Cortex of kidney (tissue), 1 donor: ENCODE results near the gene PPP1R26.
"Not testable (repeated sequence)": the region's sequence is repeated elsewhere in the genome, so short reads cannot be mapped to it uniquely, and the experiment has no call there.

Source experiments
- DNase-seq: peaks from one replicate; lab custom pipeline; 2025; lab: John Stamatoyannopoulos, UW

The PPP1R26 gene

DNA sequence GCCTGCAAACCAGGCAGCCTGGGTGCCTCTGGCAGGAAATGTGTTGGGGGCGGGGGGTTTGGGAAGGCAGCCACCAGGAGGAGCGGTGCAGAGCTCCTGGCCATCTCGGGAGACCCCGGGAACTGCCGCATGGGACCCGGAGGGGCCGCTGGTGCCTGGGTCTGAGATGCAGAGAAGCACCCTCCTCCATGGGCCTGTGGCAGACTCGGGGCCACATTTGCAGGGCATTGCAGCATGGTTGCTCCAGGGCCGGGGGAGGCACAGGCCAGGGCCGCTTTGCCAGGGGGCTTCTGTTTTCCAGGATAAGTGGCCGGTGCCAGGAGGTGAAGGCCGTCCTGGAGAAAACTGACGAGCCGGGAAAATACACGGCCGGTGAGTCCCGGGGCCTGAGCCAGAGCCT lies 43.3 kb downstream of the PPP1R26 start:
- no peak for DNase-seq

DNA sequence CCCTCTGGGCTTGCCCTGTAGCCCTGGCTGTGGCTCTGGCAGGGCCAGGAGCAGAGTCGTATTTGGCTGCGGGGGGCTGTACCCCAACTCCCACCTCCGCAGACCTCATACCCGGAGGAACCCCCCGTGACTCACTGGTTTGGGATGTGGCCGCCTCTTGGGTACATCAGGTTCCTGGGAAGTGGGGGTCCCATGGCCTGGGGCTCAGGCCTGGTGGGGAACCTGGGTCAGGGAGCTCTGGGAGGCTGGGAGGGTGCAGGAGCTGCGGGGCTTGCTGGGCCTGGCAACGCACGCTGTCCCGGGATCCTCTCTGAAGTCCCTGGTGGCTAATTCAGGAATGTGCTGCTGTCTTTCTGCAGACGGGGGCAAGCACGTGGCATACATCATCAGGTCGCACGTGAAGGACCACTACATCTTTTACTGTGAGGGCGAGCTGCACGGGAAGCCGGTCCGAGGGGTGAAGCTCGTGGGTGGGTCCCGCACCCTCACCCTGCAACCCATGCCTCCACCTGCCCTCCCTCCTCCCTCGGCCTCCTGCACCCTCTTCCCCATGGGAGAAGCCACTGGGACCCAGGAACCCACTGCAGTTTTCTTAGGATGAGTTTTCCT lies 44.0 kb downstream of the PPP1R26 start:
- no peak for DNase-seq

DNA sequence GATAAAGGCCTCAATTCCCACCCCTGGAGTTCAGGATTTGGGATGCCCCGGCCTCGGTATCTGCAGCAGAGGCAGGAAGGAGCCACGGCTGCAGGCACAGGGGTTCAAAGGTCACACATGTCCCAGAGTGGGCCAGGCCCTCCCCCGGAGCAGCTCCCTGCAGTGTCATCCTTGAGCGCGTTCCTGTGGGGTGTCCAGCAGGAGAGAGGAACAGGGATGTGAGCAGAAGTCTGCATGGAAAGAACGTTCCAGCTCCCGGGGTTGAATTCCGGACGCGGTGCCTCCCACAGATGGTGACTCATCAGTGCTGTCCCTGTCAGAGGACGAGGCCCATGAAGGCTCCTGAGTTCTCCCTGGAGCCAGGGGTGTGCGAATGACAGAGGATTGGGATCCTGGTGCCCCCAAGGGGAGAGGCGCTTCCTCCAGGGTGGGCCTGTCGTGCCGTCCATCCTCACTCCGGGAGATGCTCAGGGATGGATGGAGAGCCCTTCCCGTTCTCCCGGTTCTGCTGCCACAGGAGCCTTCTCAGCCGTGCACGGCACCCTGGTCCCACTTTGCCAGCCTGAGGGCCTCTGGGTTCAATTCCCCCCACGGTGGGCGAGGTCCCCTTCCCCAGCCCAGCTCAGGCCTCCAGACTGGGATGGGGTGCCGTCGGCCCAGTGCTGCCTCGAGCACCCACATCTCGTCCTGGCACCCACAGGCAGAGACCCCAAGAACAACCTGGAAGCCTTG lies 44.7 kb downstream of the PPP1R26 start:
- no peak for DNase-seq

DNA sequence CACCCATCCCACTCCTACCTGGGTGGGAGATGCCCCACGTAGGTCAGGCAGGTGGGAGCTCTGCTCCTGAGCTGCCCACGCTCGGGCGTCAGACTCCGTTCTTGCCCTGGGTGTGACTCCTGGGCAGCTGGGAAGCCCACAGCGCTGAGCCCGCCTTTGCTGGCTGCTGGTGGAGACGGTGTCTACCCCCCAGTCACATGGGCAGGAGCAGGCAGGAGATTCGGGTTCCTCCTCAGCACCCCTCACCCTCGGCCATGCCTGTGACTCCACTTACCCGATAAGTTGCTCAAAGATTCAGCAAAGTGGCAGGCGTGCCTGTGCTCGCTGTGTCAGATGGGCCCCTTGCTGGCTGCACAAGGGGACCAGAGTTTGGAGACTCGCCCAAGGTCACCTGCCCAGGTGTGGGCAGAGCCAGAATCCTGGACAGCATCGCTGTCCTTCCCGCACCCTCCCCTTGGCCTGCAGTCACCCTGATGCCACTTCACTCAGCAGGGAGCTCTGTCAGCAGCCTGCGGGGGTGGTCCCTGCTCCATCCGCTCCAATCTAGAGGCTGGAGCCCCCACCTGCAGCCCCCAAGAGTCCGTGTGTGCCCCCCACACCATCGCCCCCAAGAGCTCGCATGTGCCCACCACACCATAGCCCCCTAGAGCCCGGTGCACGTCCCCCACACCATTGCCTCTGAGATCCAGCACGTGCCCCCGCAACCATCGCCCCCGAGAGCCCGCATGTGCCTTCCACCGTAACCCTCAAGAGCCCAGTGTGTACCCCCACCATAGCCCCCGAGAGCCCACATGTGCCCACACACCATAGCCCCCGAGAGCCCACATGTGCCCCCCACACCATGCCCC lies 45.9 kb downstream of the PPP1R26 start:
- no peak for DNase-seq

DNA sequence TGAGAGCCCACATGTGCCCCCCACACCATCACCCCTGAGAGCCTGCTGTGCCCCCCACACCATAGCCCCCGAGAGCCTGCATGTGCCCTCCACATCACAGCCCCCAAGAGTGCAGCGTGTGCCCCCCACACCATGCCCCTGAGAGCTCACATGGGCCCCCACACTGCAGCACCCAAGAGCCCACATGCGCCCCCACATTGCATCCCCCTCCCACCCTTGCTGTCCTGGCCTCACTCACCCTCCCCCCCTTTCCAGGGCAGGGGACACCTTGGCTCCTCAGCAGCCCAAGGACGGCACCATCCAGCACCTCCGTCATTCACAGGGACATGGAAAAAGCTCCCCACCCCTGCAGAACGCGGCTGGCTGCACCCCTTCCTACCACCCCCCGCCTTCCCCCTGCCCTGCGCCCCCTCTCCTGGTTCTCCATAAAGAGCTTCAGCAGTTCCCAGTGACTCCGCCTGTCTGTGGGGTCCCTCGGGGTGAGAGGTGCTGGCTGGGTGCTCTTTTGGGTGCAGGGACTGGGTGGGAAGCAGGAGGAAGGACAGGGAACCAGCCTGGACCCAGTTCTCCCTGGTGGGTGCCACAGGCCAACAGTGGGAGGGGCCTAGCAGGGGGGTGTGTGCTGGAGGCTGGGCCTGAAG lies 46.6 kb downstream of the PPP1R26 start:
- no peak for DNase-seq

DNA sequence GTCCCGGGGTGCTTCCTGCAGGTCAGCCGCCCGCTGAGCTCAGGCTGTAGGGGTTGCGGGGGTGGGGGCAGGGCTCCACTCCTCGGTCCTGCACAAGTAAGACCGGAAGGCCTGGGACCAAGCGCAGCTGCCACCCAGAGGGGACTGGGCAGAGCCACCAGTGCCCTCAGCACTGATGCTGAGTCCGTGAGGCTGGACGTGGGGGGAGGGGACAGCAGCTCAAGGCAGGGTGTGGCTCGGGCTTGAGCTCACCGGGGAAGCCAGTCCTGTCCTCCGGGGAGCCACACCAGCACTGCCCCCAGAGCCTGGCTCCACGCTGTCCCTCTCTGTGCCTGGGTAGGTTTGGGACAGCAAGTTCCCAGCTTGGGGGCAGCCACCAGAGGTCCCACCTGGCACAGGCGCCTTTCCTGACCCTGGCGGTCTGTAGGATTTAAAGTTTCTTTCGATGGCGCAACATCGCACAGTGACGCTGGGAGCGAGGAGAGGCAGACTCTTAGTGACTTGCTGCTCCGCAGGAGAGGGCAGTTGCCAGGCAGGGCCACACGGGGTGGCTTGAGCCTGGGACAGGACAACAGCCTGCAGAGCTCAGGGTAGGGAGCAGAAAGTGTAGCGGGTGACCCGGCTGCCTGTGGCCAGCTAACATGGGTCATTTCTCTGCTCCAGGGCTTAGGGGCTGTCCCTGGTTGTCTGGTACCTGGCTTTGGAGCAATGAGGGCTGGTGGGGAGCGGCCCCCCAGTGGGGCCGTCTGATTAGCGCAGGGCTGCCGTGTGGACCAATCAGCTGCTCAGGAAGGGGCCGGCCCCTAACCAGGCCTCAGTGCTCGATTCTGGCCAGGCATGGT lies 47.4 kb downstream of the PPP1R26 start:
- no peak for DNase-seq

DNA sequence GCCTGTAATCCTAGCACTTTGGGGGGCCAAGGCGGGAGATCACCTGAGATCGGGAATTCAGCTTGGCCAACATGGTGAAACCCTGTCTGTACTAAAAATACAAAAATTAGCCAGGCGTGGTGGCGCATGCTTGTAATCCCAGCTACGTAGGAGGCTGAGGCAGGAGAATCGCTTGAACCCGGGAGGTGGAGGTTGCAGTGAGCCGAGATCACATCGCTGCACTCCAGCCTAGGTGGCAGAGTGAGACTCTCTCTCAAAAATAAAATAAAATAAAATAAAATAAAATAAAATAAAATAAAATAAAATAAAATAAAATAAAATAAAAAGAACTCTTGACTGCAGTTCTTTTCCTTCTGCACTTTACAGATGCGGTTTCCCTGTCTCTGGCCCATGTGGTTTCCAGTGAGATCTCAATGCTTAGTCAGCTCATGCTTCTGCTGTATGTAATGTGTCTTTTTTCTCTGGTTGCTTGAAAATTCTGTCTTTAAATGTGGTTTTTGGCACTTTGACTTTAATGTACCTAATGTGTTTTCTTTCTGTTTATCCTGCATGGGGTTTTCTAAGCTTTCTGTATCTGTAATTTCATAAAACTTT lies 49.4 kb downstream of the PPP1R26 start:
- DNase-seq = not testable (repeated sequence)

DNA sequence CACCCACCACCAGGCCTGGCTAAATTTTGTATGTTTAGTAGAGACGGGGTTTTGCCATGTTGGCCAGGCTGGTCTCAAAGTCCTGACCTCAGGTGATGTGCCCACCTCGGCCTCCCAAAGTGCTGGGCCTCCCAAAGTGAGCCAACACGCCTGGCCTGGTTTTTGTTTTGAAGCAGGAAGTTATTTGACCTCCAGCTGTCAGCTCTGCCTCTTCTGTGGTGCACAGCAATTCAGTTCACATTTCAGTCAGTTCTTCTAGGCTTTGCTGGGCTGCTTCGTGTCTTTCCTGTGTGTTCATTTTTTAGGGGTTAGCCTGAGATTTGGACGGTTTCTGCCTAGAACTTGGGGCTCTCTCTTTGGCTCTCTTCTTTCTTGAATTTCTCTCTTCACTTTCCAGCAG lies 50.6 kb downstream of the PPP1R26 start:
- DNase-seq = no peak

DNA sequence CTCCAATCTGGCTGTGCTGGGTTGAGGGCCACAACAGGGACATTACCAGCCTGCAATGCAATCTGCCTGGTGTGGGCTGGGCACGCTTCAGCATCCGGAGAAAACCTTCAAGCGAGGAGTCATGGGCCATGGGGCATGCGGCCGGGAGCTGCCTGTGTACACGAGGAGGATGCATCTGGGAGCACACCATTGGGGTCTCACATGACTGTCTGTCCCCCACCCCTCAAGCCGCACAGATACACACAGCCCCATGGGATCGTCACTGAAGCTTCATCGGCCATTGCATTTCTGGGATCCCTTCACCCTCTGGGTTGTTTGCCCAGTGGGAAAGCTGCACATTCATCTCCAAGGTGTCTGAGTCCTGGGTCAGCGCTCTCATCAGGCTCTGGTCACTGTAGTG lies 51.5 kb downstream of the PPP1R26 start:
- DNase-seq = no peak

DNA sequence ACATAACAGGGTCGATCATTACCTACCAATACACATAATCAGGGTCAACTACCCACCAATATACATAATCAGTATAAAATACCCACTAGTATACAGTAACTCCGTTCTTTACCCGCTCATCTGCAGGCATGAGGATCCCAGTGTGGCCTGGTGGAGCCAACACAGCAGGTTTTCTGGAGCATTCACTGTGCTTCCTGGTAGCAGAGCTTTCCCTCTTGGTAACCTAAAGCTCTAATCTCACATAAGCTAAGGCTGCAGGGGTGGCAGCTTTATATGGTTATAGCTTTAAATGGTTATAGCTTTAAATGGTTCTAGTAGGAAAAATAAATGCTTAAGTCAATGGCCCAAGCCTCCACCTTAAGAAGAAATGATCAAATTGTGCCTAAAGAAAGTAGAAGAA lies 53.5 kb downstream of the PPP1R26 start:
- DNase-seq = no peak

DNA sequence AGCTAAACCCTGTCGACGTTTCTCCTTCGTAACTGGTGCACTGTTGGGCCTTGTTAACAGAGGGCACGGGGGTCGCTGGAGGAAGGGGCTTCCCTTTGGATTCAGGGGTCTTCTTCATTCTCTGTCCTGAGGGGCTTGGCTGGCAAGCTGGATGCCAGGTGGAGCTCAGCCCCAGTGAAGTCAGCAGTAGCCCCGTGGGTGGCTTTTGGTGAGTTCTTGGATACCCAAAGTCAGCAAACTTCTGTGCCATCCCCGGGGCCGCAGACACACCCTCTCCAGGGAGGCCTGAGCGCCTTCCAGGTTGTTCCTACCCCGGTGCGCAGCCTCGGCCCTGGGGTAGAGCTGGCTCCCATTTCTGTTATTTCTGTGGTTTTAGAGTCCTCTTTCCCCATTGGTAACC lies 54.1 kb downstream of the PPP1R26 start:
- DNase-seq = no peak

DNA sequence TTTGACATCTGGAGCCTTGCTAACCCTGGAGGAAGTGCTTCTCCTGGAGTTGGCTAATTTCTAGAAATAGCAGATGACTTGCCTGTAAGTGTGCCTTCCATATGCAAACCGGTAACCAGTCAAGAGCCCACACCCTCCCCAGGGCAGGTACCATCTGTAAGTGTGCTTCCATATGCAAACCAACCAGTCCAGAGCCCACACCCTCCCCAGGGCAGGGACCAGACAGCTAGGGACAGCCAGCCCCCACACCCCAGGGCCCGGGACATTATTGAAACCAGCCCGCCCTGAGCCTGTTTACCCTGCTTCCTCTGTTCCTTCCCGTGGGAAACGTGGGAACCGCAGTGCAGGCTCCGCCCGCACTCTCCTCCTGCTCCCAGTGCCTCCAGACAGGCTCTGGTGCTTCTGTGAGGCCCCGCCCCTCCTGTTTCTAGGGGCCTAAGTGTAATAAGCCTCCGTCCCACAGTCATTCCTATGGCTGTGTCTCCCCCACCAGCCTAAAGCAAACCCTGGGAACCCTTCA lies 54.7 kb downstream of the PPP1R26 start:
- not testable (repeated sequence) for DNase-seq

DNA sequence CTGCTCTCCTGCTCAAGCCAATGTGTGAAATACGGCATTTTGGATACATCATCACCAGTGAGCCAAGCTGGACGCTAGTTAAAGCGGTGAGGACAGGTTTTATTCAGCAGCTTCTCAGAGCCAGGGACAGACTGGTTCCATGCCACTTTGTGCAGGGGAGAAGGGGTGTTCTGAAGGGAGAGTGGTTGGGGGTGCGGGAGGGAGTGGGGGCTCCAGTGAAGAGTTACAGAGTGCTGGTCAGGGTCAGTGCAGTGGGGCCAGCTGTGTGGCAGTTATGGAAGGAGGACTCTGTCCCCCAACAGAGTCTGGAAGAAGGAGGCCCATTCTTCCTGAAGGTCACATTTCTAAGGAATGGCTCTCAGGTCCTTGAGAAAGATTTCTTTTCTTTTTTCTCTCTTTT lies 55.2 kb downstream of the PPP1R26 start:
- DNase-seq = not testable (repeated sequence)

DNA sequence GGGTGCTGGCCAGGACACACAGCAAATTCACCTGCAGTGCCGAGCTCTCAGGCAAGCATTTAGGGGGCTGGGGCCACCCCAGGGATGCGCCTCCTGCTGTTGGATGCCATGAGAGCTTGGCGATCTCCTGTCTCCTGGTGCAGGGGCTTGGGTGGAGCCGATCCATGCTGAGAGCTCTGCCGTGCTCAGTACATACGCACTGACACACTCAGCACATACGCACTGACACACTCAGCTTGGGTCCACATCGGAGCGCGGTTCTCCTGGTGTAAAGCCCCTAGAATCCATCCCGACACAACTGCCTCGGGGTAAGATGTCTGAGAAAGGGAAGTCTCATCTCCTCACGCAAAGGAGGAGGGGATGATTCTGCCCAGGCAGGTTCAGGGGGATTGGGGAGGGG lies 56.0 kb downstream of the PPP1R26 start:
- not testable (repeated sequence) for DNase-seq

DNA sequence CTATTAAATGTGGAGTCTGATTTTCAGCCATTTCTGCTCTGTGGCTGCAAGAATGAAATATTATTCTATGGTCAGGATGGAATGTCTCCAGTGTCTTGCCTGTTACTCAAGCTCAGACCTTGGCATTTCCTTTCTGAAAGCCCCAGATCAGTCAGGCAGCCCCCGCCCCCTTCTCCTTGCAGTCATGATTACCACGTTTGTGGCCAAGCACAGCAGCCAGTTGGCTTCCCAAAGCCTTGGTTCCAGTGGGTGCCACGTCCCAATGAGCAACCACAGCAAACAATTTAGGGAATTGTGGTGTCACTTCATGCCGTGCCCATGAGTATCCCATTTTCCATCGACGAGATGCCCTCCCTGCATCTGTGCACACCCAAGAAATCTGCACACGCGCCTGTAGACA lies 56.6 kb downstream of the PPP1R26 start:
- no peak for DNase-seq
